Activated CD4-positive, alpha-beta memory T cell treated with anti-CD3 and anti-CD28 coated beads, Interleukin-2, amount 10 ng/mL, durations not matched to agents 7 days and 5 days (primary cell): ENCODE results near the gene CLSTN2. TPM values are rescaled to one million over a fixed set of nuclear protein-coding genes. Genes with fewer than 3 reads are reported as not detected.

Source experiments
- CTCF ChIA-PET: fragments of 350-600 bp; sonication (Branson Sonifier 250); formaldehyde crosslinking; loops from one replicate; lab custom pipeline; 2021; ENCODE audit warnings: antibody characterized with exemption, inconsistent platforms; lab: Charles Lee
- POLR2A ChIA-PET: fragments of 350-600 bp; sonication (Branson Sonifier 250); formaldehyde crosslinking; loops from one replicate; lab custom pipeline; 2021; ENCODE audit warnings: antibody characterized with exemption; lab: Charles Lee
- DNase-seq: peaks from one replicate; pipeline ENCODE4 v3.0.0-alpha.2; 2020
- H3K27ac Mint-ChIP-seq: one replicate; pipeline ENCODE4 v1.8.0; 2021; ENCODE audit warnings: mild to moderate bottlenecking, mixed read lengths
- H3K27me3 Mint-ChIP-seq: one replicate; pipeline ENCODE4 v1.8.0; 2021; ENCODE audit warnings: mixed read lengths
- H3K36me3 Mint-ChIP-seq: one replicate; pipeline ENCODE4 v1.8.0; 2021; ENCODE audit warnings: low read depth, mixed read lengths
- H3K4me1 Mint-ChIP-seq: one replicate; pipeline ENCODE4 v1.8.0; 2021; ENCODE audit warnings: mixed read lengths
- H3K4me3 Mint-ChIP-seq: one replicate; pipeline ENCODE4 v1.8.0; 2021; ENCODE audit warnings: mild to moderate bottlenecking, mixed read lengths
- H3K9me3 Mint-ChIP-seq: one replicate; pipeline ENCODE4 v1.8.0; 2021; ENCODE audit warnings: mixed read lengths
- total RNA-seq, 2 experiments: library from RNA; stranded (reverse); gene quantifications; one replicate each; pipeline ENCODE4 v1.2.3, GENCODE V29; 2021

CLSTN2 gene
- total RNA-seq, 2 experiments from 2014 or later = not detected

- no peaks in the 10 kb centered on the region for H3K36me3 Mint-ChIP-seq
- DNase-seq = no peak
- no peaks in the 10 kb centered on the region for H3K4me1 Mint-ChIP-seq
- no peaks in the 10 kb centered on the region for H3K27me3 Mint-ChIP-seq
- peaks cover 7% of the 10 kb centered on the region for H3K9me3 Mint-ChIP-seq
- CTCF ChIA-PET = no interaction called here
- H3K4me3 Mint-ChIP-seq = no peak overlapping the region
- POLR2A ChIA-PET = no interaction called here
- H3K27ac Mint-ChIP-seq = no peak overlapping the region
Measured at GRCh38 chr3:140344601-140345205, 409.7 kb downstream of the CLSTN2 start.

- H3K9me3 Mint-ChIP-seq = peaks cover 7% of the 10 kb centered on the region
- DNase-seq = no peak
- no peak overlapping the region for H3K4me3 Mint-ChIP-seq
- no peaks in the 10 kb centered on the region for H3K36me3 Mint-ChIP-seq
- ChIA-PET POLR2A (no interaction called here), CTCF (no interaction called here)
- H3K27ac Mint-ChIP-seq = no peak overlapping the region
- no peaks in the 10 kb centered on the region for H3K4me1 Mint-ChIP-seq
- peaks cover 1% of the 10 kb centered on the region for H3K27me3 Mint-ChIP-seq
Measured at GRCh38 chr3:140347151-140347550, 412.2 kb downstream of the CLSTN2 start.

- Mint-ChIP-seq H3K27me3 (peaks cover 1% of the 10 kb centered on the region), H3K27ac (no peak overlapping the region), H3K4me1 (no peaks in the 10 kb centered on the region), H3K36me3 (no peaks in the 10 kb centered on the region), H3K9me3 (peaks cover 7% of the 10 kb centered on the region), H3K4me3 (no peak overlapping the region)
- ChIA-PET POLR2A (no interaction called here), CTCF (no interaction called here)
- DNase-seq = no peak
Measured at GRCh38 chr3:140349938-140350337, 415.0 kb downstream of the CLSTN2 start.

- no peaks in the 10 kb centered on the region for H3K4me1 Mint-ChIP-seq
- peaks cover 7% of the 10 kb centered on the region for H3K9me3 Mint-ChIP-seq
- H3K4me3 Mint-ChIP-seq = no peak overlapping the region
- POLR2A ChIA-PET = no interaction called here
- CTCF ChIA-PET = no interaction called here
- H3K27me3 Mint-ChIP-seq = peaks cover 1% of the 10 kb centered on the region
- no peaks in the 10 kb centered on the region for H3K36me3 Mint-ChIP-seq
- no peak overlapping the region for H3K27ac Mint-ChIP-seq
- DNase-seq = no peak
Measured at GRCh38 chr3:140351466-140351865, 416.5 kb downstream of the CLSTN2 start.

- H3K27me3 Mint-ChIP-seq = peaks cover 1% of the 10 kb centered on the region
- CTCF ChIA-PET = no interaction called here
- no peak overlapping the region for H3K4me3 Mint-ChIP-seq
- H3K36me3 Mint-ChIP-seq = no peaks in the 10 kb centered on the region
- POLR2A ChIA-PET = no interaction called here
- H3K27ac Mint-ChIP-seq = no peak overlapping the region
- H3K9me3 Mint-ChIP-seq = no peaks in the 10 kb centered on the region
- no peaks in the 10 kb centered on the region for H3K4me1 Mint-ChIP-seq
- no peak for DNase-seq
Measured at GRCh38 chr3:140355481-140355880, 420.5 kb downstream of the CLSTN2 start.

- CTCF ChIA-PET = no interaction called here
- Mint-ChIP-seq H3K4me1 (no peaks in the 10 kb centered on the region), H3K27me3 (no peaks in the 10 kb centered on the region), H3K36me3 (no peaks in the 10 kb centered on the region), H3K27ac (no peak overlapping the region), H3K9me3 (no peaks in the 10 kb centered on the region), H3K4me3 (no peak overlapping the region)
- DNase-seq = no peak
- POLR2A ChIA-PET = no interaction called here
Measured at GRCh38 chr3:140358686-140359085, 423.7 kb downstream of the CLSTN2 start.

GRCh38 chr3:140359233-140359995 lies 424.4 kb downstream of the CLSTN2 start:
- ChIA-PET POLR2A (no interaction called here), CTCF (no interaction called here)

GRCh38 chr3:140360332-140360731 lies 425.3 kb downstream of the CLSTN2 start:
- no peak for DNase-seq
- no peaks in the 10 kb centered on the region for H3K27me3 Mint-ChIP-seq
- H3K9me3 Mint-ChIP-seq = no peaks in the 10 kb centered on the region
- no peak overlapping the region for H3K27ac Mint-ChIP-seq
- ChIA-PET POLR2A (no interaction called here), CTCF (no interaction called here)
- no peaks in the 10 kb centered on the region for H3K4me1 Mint-ChIP-seq
- H3K4me3 Mint-ChIP-seq = no peak overlapping the region
- no peaks in the 10 kb centered on the region for H3K36me3 Mint-ChIP-seq

More at GRCh38 chr3:140359233-140359995, 424.4 kb downstream of the CLSTN2 start:
- Mint-ChIP-seq H3K4me1 (no peaks in the 10 kb centered on the region), H3K9me3 (no peaks in the 10 kb centered on the region), H3K27me3 (no peaks in the 10 kb centered on the region), H3K36me3 (no peaks in the 10 kb centered on the region), H3K4me3 (no peak overlapping the region), H3K27ac (no peak overlapping the region)
- no peak for DNase-seq

- POLR2A ChIA-PET = no interaction called here
Measured at GRCh38 chr3:140363801-140364200, 428.8 kb downstream of the CLSTN2 start.

GRCh38 chr3:140365872-140366697 lies 431.1 kb downstream of the CLSTN2 start:
- H3K9me3 Mint-ChIP-seq = no peaks in the 10 kb centered on the region
- DNase-seq = no peak
- H3K36me3 Mint-ChIP-seq = no peaks in the 10 kb centered on the region
- no peaks in the 10 kb centered on the region for H3K4me1 Mint-ChIP-seq
- no peak overlapping the region for H3K4me3 Mint-ChIP-seq
- H3K27ac Mint-ChIP-seq = no peak overlapping the region
- CTCF ChIA-PET = no interaction called here
- H3K27me3 Mint-ChIP-seq = no peaks in the 10 kb centered on the region
- POLR2A ChIA-PET = no interaction called here

More at GRCh38 chr3:140363801-140364200, 428.8 kb downstream of the CLSTN2 start:
- no peak overlapping the region for H3K4me3 Mint-ChIP-seq
- CTCF ChIA-PET = no interaction called here
- no peaks in the 10 kb centered on the region for H3K36me3 Mint-ChIP-seq
- H3K4me1 Mint-ChIP-seq = no peaks in the 10 kb centered on the region
- no peak overlapping the region for H3K27ac Mint-ChIP-seq
- DNase-seq = no peak
- H3K9me3 Mint-ChIP-seq = no peaks in the 10 kb centered on the region
- no peaks in the 10 kb centered on the region for H3K27me3 Mint-ChIP-seq

- Mint-ChIP-seq H3K27me3 (no peaks in the 10 kb centered on the region), H3K36me3 (no peaks in the 10 kb centered on the region), H3K27ac (no peak overlapping the region), H3K4me1 (no peaks in the 10 kb centered on the region), H3K9me3 (no peaks in the 10 kb centered on the region), H3K4me3 (no peak overlapping the region)
- CTCF ChIA-PET = no interaction called here
- no peak for DNase-seq
- POLR2A ChIA-PET = no interaction called here
Measured at GRCh38 chr3:140368223-140368811, 433.3 kb downstream of the CLSTN2 start.

GRCh38 chr3:140370686-140371085 lies 435.7 kb downstream of the CLSTN2 start:
- H3K27me3 Mint-ChIP-seq = no peaks in the 10 kb centered on the region
- no peak for DNase-seq
- no peak overlapping the region for H3K27ac Mint-ChIP-seq
- CTCF ChIA-PET = no interaction called here
- H3K9me3 Mint-ChIP-seq = no peaks in the 10 kb centered on the region
- H3K4me3 Mint-ChIP-seq = no peak overlapping the region
- H3K4me1 Mint-ChIP-seq = no peaks in the 10 kb centered on the region
- POLR2A ChIA-PET = no interaction called here
- H3K36me3 Mint-ChIP-seq = no peaks in the 10 kb centered on the region

- no peaks in the 10 kb centered on the region for H3K36me3 Mint-ChIP-seq
- ChIA-PET POLR2A (no interaction called here), CTCF (no interaction called here)
- H3K27me3 Mint-ChIP-seq = no peaks in the 10 kb centered on the region
- no peak overlapping the region for H3K4me3 Mint-ChIP-seq
- no peaks in the 10 kb centered on the region for H3K4me1 Mint-ChIP-seq
- no peaks in the 10 kb centered on the region for H3K9me3 Mint-ChIP-seq
- no peak for DNase-seq
- no peak overlapping the region for H3K27ac Mint-ChIP-seq
Measured at GRCh38 chr3:140373234-140373633, 438.2 kb downstream of the CLSTN2 start.
